SU-DHL-6 (cell line): Measurements from ENCODE around the gene TTLL13.

Experiments
- CTCF ChIP-seq: fragments of 200-600 bp; sonication (generic); IDR thresholded peaks from one replicate; pipeline ENCODE4 v1.5.1; 2017; ENCODE audit warnings: antibody characterized with exemption, mild to moderate bottlenecking, low read length, moderate library complexity; ENCODE audit not compliant: insufficient read depth, poor library complexity, severe bottlenecking
- EZH2phosphoT487 ChIP-seq: fragments of 200-600 bp; sonication (generic), shearing (Covaris generic); conservative IDR thresholded peaks from 2 replicates; pipeline ENCODE4 v1.6.1; 2018; ENCODE audit warnings: mild to moderate bottlenecking, antibody characterized with exemption, low read length, moderate library complexity, mixed read lengths

DNA sequence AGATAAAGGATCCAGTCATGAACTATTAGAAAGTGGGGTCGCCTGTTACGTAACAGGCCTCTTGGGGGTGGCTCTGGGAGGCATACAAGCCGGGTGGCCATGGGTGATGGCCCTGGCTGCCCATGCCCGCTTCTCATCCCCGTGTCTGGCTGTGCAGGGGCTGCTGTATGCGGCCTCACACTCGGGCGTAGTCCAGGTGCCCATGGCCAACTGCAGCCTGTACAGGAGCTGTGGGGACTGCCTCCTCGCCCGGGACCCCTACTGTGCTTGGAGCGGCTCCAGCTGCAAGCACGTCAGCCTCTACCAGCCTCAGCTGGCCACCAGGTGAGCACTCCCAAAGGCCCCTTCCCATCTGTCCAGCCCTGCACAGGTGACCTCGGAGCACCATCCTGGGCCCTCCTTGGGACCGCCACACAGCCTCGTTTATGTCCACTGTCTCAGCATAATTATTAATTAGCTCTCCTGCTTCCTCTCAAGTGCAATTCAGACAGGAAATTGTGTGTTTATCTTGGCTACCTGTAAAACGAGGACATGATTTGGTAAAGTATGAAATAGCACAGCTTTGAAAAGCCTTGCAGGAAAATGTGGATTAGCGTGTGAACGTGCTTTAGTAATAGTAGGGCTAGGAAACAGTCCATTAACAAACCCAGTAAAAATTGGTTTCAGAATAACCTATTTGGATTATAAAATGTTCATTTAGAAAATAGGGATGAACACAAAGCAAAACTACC, 23.7 kb upstream of the TTLL13 start:
- no peak for TF ChIP-seq EZH2phosphoT487
- no peak for TF ChIP-seq CTCF
